GM19455 (cell line): ENCODE results near the gene TBC1D5.
"Not testable (repeated sequence)": the region's sequence is repeated elsewhere in the genome, so short reads cannot be mapped to it uniquely, and the experiment has no call there.

Source experiments
- ATAC-seq: cut with Tn5 transposase; IDR thresholded peaks from one replicate; pipeline ENCODE4 v1.9.1; 2021; ENCODE audit not compliant: unreplicated experiment

TBC1D5 gene

DNA sequence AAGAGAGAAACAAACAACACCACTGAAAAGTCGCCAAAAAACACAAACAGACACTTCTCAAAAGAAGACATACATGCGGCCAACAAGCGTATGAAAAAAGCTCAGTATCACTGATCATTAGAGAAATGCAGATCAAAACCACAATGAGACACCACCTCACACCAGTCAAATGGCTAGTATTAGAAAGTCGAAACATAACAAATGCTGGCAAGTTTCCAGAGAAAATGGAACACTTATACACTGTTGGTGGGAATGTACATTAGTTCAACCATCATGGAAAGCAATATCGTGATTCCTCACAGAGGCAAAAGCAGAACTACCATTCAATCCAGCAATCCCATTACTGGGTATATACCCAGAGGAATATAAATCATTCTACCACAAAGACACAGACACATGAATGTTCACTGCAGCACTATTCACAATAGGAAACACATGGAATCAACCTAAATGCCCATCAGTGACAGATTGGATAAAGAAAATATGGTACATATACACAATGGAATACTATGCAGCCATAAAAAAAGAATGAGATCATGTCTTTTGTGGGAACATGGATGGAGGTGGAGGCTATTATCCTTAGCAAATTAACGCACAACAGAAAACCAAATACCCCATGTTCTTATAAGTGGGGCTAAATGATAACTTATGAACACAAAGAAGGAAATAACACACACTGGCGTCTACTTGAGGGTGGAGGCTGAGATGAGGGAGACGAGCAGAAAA, 93.6 kb downstream of the TBC1D5 start:
- not testable (repeated sequence) for ATAC-seq

DNA sequence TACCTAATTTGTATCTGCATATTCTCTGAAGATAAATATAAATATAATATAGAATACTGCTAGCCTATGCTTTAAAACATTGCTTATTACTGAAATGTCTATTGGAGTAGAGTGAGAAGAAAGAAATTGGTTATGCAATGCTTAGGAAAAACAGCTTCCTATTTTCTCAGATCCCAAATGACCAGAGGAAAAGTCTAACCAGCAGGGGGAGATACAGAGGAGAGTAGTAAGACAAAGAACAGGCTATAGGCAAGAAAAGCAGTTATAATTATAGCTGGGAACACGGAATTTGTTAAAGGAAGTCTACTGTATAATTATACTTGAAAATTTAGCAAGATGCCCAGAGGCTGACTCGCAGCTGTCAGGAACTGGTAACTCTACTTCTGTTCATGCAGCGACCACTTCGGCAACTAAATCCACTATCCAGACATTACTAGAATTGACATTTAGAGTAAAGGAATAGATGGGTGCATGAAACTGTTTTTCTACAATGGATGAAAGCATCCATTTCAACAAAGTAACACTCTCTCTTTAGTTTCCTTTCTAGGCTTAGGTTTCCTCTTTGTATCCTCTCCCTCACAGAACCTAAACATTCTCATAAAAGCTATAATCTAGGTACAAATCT, 97.2 kb downstream of the TBC1D5 start:
- no peak for ATAC-seq

DNA sequence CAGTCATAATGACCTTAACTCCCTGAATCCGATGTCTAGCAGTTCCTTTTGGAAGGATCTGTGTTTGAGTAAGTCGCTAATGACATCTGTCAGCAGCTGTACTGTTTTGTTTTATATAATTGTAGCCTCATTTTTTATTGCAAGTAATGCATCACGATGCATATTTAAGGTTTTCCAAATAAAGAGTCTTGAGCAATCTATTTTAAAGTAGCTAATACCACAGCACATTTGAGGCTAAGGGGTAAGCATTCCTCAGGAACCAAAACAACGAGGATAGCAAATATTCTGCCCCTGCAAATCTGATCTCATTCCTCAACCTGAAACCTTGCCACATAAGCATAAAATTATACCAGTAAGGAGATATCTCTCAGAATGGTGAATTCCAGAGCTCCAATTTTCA, 98.7 kb downstream of the TBC1D5 start:
- ATAC-seq, result no peak

DNA sequence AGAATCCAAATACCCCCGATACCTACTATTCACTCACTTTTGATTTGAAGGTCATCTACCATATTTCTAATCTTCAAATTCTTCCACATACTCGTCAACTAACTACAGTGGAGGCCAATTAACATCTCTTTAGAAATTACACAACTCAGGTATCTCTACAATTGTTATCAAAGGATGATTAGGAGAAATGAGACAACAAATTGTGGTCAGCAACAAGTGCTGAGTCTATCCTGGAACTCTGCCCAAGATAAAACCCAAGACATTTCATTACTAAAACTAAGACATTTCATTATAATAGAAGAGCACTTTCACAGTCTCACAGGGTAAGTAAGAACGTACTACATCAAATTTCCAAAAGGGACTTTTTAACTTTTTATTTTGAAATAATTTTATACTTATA, 100.0 kb downstream of the TBC1D5 start:
- no peak for ATAC-seq

DNA sequence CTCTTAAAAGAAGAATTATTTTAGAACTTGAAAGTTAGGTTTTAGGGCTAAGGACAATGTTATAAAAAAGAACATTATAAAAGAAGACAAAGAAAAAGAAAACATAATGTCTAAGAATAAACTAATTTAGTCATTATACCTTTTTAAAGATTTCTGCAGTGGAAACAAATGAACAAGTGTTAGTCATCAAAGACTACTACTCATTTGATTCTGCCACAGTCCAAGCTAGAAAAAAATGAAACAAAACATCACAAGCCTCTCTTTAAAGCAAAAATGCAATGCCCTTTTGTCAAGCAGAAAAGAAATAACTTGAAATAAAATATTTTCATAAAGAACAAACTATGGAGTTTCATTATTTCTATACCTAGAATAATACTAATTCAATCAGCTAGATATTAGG, 102.0 kb downstream of the TBC1D5 start:
- ATAC-seq, result no peak

DNA sequence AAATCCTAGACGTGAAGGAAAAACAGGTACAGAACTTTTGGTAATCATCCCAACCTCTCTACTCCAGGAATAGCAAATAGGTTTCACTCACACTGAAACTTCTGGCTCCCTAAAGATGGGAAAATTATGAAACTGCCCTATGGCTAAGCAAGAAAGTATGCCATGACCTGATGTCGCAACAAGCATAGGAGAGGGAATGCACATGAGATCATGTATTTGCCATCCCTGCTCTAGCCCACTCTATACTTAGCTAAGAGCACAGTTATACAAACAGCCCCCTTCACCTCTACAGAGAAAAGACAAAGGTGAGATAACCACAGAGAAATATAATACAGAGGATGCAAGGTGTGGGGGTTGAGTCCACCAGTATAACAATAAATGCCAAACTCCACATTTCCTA, 102.7 kb downstream of the TBC1D5 start:
- ATAC-seq, result no peak

DNA sequence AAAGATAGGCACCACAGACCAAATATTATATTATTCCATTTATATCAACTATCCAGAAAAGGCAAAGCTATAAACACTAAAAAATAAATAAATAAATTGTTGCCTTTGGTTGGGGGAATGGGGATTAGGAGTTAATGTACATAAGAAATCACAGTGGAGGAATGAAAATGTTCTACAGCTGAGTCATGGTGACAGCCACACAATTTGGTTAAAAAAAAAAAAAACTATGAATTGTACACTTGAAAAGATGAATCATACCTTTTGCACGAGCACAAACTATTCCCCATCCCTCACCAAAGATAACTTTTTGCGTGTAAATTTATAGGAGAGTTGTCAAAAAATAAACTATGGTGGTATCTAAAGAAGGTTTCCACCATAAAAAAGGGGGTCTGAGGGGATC, 103.2 kb downstream of the TBC1D5 start:
- no peak for ATAC-seq

DNA sequence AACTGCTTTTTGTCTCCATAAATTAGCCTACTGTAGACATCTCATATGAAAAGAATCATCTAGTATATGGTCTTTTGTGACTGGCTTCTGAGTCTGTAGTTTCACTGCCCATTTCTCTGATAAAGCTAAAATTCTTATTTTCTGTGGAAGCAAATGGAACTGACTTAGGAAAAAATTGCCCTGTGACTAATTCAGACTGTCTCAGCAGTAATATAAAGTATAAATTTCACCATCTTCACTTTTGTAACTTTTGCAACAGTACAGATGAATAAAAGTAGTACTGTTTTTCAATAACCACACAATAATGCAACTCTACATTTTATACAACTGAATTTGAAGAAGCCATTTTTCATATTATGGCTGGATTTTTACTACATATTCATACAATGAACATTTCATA, 104.1 kb downstream of the TBC1D5 start:
- ATAC-seq, result no peak

DNA sequence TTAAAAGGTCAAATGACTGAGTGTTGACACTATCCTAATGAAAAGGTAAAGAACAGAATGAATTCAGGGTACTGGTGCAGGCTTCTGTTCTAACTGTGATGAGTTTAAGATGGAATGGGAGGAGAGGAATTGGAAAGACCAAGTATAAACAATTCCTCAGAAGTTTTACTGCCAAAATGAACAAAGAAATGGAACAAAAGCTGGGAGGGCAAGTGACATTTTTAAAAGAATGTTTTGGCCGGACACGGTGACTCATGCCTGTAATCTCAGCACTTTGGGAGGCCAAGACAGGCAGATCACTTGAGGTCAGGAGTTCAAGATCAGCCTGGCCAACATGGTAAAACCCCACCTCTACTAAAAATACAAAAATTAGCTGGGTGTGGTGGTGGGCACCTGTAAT, 106.8 kb downstream of the TBC1D5 start:
- ATAC-seq, result not testable (repeated sequence)

DNA sequence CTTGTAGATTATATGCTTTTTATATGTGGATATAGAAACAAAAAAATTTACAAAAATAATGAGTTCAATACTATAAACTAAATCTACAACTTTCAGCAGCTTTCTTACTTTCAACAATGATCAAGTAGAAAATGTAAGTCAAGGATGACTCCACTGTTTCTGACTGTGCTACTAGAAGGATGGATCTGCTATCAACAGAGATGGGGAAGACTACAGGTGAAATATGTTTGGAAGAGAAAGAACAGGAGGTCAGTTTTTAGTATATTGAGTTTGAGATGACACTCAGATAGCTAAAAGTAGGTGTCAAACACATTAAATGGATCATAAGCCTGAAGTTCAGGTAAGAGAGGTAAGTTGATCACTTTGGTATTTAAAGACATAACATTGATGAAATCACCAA, 107.5 kb downstream of the TBC1D5 start:
- no peak for ATAC-seq

DNA sequence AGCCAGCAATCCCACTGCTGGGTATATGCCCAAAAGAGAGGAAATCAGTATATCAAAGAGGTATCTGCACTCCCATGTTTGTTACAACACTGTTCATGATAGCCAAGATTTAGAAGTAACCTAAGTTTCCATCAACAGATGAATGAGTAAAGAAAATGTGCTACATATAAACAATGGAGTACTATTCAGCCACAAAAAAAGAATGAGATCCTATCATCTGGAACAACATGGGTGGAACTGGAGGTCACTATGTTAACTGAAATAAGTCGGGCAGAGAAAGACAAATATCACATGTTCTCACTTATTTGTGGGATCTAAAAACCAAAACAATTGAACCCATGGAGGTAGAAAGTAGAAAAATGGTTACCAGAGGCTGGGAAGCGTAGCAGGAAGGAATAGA, 108.2 kb downstream of the TBC1D5 start:
- ATAC-seq, result no peak

DNA sequence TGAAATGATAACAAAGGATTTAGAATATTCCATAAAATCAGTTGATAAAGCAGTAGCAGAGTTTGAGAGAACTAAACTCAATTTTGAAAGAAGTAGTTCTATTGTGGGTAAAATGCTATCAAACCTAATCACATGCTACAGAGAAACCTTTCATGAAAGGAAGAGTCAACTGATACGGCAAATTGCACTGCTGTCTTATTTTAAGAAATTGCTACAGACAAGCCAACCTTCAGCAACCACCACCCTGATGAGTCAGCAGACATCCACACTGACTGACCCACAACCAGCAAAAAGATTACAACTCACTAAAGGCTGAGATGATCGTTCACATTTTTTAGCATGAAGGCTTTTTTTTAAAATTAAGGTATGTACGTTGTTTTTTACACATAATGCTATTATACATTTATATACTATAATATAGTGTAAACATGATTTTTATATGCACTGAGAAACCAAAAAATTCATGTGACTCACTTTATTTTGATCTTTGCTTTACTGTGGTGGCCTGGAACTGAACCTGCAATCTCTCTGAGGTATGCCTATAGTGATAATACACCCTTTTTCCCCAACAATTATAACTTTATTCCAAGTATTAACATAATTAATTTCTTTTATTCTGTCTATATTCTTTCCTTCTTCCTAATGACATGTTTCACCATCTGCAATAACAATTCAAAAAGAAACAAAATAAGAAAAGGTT, 109.9 kb downstream of the TBC1D5 start:
- ATAC-seq, result no peak

DNA sequence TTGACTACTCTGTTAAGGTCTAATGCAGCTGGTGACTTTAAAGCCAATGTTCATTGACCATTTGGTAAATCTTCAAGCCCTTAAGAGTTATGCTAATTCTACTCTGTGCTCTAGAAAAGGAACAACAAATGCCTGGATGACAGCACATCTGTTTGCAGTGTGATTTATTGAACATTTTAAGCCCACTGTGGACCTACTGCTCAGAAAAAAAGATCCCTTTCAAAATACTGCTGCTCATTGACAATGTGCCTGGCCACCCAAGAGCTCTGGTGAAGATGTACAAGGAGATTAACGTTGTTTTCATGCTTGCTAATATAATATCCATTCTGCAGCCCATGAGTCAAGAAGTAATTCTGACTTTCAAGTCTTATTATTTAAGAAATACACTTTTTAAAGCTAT, 110.8 kb downstream of the TBC1D5 start:
- no peak for ATAC-seq

DNA sequence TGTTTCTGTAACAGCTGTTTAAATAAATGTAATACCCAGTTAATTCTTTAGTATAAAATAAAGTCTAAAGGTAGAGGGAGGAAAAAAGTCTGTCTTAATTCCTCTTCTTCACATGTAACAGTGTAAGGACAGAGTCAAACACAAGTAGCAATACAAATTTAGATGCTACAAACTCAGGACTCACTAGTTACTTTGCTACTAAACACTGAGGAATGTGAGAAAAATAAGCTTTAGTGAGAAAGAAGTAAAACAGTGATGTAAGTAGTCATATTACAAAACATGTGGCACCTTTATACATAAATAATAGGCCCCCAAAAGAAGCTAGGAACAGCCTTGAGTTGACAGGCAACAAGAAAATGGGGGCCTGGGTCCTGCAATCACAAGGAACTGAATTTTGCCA, 113.0 kb downstream of the TBC1D5 start:
- no peak for ATAC-seq

DNA sequence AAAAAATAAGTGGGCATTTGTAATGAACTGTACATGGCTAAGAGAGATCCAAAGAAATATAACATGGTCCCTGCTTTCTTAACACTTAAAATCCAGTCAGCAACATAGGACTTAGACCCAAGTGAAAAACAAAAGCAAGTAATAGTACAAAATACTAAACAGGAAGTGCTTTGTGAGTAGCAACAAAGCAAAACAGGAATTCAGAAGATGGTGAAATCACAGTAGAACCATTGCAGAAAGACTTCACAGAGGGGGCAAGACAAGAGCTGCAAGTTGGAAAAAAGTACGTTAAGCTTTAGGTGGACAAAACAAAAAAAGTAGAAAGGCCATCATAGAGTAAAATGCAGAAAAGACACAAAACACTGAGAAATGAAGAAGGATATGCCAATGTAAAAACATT, 116.0 kb downstream of the TBC1D5 start:
- ATAC-seq, result no peak

DNA sequence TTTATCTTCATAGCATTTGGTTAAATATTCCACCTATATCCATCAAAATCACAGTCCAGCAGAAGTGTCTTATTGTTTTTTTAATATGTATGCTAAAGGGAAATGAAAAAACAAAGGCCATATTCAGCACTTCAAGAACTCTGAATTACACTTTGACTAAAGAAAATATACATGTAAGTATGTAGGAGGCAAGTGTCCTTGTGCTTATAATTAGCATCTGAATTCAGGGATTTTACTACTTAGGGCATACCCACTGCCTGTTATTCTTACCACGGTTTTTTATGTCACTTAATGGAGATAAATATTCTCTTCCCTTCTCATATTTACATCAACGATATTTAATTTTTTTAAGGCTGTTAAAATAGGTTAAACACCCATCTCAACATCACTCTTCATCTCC, 117.3 kb downstream of the TBC1D5 start:
- ATAC-seq, result no peak

DNA sequence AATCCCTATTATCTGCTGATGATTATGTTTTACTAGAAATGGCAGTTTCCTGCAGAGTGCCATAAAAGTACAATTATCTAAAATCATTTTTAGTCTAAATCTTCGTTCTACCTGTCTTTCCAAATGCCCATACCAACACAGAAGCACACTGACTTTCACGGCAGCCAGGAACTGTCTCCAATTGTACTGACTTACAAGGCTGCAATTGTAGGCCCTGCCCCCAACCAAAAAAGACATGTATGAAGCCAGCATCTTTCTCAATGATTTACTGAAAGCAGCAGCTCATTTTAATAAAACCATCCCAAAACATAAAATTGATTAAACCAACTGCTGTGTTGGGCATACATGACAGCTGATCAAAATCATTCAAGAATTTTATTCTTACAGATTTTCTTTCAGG, 119.0 kb downstream of the TBC1D5 start:
- ATAC-seq, result no peak

DNA sequence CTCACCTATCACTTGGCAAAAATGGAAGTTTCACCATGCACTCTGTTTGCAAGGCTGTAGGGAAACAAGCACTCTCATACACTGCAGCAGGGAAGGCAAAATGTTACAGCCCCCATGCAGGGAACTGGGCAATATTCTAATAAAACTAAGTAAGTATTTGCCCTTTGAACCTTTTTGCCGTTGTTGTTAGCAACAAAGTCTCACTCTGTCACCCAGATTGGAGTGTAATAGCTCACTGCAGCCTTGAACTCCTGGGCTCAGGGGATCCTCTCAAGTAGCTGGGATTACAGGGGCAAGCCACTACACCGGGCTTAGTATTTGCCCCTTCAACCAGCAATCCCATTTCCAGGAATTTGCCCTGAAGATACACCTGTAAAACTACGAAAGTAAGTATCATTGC, 122.5 kb downstream of the TBC1D5 start:
- ATAC-seq, result no peak

DNA sequence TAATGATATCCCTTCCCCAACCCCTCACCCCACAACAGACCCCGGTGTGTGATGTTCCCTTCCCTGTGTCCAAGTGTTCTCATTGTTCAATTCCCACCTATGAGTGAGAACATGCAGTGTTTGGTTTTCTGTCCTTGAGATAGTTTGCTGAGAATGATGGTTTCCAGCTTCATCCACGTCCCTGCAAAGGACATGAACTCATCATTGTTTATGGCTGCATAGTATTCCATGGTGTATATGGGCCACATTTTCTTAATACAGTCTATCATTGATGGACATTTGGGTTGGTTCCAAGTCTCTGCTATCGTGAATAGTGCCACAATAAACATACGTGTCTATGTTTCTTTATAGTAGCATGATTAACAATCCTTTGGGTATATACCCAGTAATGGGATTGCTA, 129.4 kb downstream of the TBC1D5 start:
- not testable (repeated sequence) for ATAC-seq

DNA sequence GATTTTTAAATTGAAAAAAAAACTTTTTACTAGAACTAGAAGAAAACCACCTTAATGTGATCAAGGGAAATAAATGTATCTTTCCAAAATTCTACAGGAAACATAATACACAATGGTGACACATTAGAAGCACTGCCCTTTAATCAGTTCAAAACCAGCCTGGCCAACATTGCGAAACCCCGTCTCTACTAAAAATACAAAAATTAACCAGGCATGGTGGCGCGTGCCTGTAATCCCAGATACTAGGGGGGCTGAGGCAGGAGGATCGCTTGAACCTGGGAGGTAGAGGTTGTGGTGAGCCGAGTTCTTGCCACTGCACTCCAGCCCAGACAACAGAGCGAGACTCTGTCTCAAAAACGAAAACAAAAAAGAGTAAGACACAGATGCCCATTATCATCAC, 134.5 kb downstream of the TBC1D5 start:
- ATAC-seq, result no peak

DNA sequence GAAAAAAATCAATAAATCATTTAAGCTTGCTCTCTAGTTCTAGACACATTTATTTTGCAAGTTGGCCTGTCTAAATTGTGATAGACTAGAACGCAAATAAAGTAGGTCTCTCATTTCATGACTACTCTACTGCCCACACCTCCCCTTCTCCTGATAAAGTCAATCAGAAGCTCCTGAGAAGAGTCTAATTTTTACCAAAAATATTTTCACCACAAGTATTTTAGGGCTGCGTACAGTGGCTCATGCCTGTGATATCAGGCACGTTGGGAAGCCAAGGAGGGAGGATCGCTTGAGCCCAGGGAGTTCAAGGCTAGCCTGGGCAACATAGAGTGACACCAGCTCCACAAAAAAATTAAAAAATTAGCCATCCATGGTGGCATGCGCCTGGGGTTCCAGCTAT, 136.5 kb downstream of the TBC1D5 start:
- ATAC-seq, result no peak

DNA sequence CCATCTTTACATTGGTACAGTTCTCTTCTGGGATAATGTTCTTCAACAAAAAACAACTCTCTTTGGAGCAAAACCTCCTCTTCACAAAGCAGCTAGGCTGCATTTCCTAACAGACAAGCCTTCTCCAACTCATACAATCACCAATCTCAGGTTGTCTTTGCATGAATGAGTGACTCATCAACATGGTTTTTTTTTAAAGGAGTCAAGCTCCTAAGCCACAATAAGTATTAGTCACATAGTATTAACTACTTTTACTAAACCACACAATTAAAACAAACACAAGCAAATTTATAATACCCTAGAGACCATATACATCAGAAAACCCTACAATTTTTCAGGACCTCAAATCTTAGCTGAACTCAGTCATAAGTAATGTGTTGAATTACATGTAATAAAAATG, 137.4 kb downstream of the TBC1D5 start:
- no peak for ATAC-seq
